Dedifferentiated amniotic fluid mesenchymal stem cell (primary cell): ENCODE data around the gene CPNE7.

Experiments
- DNase-seq: peaks from one replicate; pipeline ENCODE4 v3.0.0-alpha.2; 2016; ENCODE audit errors: extremely low spot score

The CPNE7 gene

DNA sequence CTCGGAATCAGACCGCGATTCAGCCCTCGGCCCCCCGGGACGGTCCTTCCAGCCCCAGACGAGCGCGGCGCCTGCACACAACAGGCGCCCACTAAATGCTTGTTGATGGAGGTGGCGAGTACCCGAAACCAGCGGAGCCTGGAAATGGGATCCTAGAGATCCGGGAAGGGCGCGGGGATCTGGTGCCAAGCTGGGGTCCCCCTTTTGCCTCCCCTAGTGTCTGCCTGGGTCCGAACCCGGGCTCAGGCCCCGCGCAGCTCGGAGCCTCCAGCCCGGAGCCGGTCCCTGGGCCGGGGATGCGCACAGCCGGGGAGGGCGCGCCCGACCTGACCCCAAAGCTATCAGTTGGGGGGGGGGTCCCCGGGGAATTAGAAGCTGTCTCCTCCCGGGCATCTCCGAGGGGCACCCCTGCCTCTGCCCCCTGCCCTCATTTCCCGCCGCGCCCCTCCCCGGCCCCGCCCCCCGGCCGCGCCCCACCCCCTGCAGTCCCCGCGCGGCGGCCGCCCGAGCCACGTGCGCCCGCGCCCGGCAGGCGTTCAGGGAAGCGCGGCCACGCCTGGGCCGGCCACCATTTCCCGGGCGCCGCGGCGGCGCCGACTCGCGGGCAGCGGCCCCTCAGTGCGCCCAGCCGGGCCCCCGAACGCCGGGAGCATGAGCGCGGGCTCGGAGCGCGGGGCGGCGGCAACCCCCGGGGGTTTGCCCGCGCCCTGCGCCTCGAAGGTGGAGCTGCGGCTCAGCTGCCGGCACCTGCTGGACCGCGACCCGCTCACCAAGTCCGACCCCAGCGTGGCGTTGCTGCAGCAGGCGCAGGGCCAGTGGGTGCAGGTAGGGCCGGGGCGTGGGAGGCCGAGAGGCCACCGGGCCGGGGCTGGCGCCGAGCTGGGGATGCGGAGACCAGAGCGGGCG is at the start of gene CPNE7:
Gene CPNE7 (plus strand): TSS at position 512 of the 906 bp plus-strand sequence. CDS start 140 bp downstream, at position 652.
- no peak for DNase-seq

DNA sequence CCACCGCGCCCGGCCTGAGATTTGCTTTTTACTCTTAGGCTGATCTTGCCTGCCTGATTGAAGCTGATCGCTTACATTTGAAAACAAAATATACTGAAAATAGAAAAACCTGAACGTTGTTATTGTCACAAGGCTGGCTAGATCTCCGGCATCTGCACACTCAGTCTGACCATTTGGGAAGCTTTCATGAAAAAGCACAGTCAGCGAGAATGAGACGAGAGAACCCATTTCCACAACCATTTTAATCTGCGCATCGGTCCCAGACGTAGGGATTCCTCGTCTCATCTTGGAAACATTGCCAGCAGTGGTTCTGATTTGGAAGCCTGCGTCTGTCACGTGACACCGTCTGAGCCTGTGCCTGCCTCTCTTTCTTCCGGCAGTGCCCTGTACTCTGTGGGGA is 46.5 kb upstream of the CPNE7 start:
- no peak for DNase-seq

DNA sequence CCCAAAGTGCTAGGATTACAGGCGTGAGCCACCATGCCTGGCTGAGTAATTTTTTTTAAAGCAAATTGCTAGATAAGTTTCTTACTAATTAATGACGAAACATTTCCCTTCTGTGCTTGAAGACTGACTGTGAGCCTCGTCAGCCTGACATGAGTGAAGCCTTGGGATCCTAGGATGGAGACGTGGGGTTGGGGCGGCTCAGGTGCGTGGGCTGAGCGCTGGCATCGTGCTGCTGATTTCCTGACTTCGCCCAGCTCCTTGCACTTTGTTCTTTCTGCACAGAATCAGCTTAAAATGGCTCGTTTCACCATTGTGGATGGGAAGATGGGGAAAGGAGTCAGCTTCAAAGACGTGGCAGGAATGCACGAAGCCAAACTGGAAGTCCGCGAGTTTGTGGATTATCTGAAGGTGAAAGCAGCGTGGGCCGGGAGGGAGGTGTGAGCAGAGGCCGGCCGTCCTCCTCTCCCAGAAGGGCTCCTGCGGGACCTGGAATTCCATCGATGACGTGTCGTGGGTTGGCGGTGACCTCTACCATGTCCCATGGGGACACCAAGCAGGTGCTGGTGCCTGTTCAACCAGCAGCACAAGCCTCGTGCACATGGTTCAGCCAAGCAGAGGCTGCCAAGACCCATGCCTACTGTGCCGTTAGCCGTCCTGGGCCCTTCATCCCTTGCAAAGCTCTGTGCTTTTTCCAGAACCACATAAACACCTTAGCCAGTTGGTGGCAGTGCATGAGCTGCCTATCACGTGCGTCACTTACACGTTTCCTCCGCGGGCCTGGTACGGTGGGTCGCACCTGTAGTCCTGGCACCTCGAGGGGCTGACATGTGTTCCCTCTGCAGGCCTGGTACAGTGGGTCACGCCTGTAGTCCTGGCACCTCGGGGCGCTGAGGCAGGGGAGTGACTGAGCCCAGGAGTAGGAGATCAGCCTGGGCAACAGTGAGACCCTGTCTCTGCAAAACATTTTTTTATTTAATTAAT is 44.9 kb upstream of the CPNE7 start:
- no peak for DNase-seq

DNA sequence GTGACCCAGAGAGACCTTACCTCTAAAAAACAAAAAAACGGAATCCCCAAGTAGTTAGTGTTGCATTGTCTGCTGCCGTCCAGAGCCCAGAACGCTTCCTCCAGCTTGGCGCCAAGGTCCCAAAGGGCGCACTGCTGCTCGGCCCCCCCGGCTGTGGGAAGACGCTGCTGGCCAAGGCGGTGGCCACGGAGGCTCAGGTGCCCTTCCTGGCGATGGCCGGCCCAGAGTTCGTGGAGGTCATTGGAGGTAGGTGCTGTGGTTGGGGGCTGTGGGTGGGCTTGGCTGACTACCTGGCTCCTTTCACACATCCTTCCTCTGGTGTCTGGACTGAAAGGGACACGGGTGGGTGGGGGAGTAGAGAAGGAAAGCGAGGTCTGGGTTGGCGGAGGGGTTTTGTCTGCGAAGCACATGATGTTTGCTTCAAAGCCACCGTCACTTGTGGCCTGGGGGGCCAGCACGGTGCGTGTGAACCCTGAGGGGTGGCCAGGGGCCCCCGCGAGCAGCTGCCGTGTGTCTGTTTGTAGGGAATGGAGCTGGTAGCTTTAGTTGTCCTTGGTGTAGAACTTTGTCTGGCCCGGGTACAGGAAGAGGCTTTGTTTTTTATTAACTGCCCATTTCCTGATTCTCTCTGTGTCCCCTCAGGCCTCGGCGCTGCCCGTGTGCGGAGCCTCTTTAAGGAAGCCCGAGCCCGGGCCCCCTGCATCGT is 43.6 kb upstream of the CPNE7 start:
- DNase-seq: no peak

- DNase-seq: no peak
Observed at GRCh38 chr16:89534252-89534756, 41.3 kb upstream of the CPNE7 start.

DNA sequence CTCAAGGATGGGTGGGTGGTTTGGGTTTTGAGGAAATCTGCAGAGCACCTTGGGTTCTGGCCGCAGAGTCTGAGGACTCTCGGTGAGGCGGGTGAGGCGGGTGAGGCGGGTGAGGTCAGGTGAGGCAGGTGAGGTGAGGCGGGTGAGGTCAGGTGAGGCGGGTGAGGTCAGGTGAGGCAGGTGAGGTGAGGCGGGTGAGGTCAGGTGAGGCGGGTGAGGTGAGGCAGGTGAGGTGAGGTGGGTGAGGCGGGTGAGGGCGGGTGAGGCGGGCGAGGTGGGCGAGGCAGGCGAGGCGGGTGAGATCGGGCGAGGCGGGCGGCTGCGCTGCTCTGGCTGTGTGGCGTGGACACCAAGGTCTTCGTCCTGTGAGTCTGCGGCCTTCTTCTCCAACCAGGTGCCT is 39.2 kb upstream of the CPNE7 start:
- DNase-seq: no peak

DNA sequence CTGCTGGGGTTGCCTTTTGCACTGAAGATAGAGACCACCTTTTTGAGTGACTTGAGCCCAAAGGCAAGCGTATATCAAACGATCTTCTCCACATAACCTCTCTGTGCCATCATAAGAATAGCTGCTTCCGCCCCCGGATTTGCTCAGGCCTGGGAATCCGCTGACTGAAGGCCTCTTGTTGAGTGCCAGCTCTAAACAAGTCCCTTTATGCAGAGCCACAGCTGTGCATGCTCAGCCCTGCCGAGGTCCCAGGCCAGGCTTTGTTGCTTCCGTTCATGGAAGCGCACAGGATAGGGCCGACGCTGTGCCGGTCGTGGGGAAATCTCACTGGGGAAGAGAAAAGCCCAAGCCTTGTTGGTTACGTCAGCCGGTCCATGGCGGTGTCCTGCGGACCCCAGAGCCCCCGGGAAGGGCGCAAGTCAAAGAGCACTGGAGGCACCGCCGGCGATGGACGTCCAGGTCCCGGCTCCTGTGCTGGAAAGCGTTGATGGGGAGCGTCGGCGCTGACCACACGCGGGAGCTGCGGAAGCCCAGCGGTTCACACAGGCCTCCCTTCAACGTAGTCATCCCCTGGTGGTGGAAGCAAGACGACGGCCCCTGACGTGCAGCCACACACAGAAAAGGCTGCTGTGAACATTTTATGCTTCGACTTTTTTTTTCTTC is 38.5 kb upstream of the CPNE7 start:
- no peak for DNase-seq

GRCh38 chr16:89537549-89537925 is 38.0 kb upstream of the CPNE7 start:
- no peak for DNase-seq

GRCh38 chr16:89538286-89538685 is 37.3 kb upstream of the CPNE7 start:
- no peak for DNase-seq

DNA sequence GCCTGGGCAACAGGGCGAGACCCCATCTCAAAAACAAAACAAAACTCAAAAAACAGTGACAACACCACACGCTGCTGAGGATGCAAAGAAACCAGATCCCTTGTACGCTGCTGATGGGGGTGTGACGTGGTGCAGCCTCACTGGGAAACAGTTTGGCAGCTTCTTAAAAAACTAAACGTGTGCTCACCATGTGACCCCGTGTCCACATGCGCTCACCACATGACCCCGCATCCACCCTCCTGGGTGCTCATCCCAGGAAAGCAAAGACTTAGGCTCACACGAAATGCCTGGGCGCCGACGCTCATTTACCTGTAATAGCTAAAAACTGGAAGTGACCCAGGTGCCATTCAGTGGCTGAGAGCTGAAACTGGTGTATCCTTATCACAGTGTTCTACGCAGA is 35.0 kb upstream of the CPNE7 start:
- DNase-seq: no peak

DNA sequence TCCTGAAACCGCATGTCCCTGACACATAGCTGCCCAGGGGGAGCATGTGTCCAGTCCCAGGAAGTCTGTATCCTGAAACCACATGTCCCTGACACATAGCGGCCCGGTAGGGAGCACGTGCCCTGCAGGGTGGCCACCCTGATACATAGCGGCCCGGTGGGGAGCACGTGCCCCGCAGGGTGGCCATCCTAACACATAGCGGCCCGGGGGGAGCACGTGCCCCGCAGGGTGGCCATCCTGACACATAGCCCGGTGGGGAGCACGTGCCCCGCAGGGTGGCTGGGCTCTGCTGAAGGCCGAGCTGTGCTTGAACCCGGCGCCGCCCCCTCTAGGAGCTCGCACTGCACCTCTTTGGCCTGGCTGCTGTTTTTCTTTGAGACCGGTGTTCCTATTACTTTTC is 33.8 kb upstream of the CPNE7 start:
- DNase-seq: no peak

- DNase-seq: no peak
Observed at GRCh38 chr16:89544113-89544512, 31.4 kb upstream of the CPNE7 start.

- no peak for DNase-seq
Observed at GRCh38 chr16:89544713-89545043, 30.9 kb upstream of the CPNE7 start.

DNA sequence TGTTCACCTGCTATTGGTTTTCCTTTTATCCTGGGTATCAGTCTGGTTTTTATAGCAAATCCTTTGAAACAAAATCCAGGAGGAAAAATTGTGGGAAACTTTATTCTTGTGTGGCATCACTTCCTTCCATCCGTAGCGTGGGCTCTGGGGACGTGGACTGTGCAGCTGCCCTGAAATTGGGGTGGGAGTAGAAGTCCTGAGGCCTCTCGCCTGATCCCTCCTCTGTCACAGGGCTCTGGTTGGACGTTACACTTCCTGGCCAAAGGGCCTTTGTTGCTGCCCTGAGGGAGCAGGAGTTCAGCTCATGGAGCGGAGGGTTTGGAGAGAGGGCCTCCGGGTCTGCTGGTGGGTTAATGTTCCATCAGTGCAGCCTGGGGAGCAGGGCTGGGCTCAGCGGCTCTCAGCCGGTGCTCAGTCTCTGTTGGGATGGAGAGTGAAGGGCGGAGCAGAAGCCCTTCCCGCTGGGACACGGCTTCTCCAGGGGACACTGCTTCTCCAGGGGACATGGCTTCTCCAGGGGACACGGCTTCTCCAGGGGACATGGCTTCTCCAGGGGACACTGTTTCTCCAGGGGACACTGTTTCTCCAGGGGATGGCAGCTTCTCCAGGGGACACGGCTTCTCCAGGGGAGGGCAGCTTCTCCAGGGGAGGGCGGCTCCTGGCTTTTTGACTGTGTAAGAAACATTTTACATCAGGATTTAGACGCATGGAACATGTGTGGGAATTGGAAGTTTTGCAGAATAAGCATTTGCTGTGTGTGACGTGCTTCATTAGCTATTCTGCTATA is 30.3 kb upstream of the CPNE7 start:
- DNase-seq: no peak

DNA sequence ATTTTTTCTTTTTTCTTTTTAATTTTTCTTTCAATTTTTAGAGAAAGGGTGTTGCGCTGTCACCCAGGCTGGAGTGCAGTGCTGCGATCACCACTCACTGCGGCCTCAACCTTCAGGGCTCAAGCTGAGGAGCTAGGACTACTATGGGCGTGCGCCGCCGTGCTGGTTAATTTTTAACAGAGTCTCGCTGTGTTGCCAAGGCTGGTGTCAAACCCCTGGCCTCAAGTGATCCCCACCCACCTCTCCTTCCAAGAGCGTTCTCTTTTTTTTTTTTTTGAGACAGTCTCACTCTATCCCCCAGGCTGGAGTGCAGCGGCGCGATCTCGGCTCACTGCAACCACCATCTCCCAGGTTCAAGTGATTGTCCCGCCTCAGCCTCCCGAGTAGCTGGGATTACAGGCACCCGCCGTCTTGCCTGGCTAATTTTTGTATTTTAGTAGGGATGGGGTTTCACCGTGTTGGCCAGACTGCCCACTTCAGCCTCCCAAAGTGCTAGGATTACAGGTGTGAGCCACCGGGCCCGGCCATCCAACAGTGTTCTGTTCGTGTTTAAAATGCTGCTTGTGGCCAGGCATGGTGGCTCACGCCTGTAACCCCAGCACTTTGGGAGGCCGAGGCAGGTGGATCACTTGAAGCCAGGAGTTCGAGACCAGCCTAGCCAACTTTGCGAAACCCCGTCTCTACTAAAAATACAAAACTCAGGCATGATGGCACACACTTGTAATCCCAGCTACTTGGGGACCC is 29.6 kb upstream of the CPNE7 start:
- DNase-seq: no peak

DNA sequence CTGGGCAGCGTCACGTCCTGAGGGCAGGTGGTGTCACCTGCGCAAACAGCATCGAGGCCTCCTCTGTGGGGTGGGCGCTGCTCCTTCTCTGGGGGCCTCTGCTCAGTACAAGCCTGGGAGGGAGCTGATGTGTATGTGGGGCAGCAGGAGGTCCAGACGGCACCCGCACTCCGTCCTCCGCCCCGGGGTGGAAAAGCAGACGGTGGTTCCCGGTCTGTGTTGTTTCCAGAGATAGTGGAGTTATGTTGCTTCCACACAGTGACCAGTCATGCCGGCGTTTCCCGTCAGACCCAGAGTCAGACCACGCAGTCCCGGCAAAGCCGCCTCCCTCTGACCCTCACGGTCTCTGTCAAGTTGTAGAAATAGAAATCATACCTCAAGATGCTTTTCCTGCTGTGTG is 28.8 kb upstream of the CPNE7 start:
- no peak for DNase-seq

DNA sequence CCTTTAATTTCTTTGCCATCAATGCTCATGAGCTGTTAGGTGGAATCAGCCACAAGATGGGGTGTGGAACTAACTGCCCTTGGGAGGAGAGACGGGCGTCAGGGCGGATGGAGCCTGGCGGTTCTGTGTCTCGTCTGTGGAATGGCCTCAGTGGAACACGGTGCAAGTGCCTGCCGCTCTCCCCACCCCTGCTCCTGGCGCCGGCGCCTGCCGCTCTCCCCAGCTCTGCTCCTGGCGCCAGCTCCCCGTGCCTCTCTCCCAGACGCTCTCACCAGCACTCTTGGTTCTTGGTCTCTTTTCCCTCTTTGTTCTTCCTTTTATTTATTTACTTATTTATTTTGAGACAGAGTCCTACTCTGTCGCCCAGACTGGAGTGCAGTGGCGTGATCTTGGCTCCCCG is 28.3 kb upstream of the CPNE7 start:
- DNase-seq: no peak

DNA sequence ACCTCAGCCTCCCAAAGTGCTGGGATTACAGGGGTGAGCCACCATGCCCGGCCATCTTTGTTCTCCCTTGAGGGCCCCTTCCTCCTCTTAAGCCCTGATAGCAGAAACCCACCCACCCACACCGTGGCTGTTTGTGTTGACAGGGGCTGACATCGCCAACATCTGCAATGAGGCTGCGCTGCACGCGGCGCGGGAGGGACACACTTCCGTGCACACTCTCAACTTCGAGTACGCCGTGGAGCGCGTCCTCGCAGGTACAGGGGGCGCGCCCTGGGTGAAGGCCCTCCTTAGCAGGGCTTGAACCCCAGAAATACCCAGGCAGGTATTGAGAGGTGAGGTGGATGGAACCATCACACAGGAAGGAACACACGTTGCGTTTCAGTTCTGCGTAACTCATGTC is 27.7 kb upstream of the CPNE7 start:
- no peak for DNase-seq

DNA sequence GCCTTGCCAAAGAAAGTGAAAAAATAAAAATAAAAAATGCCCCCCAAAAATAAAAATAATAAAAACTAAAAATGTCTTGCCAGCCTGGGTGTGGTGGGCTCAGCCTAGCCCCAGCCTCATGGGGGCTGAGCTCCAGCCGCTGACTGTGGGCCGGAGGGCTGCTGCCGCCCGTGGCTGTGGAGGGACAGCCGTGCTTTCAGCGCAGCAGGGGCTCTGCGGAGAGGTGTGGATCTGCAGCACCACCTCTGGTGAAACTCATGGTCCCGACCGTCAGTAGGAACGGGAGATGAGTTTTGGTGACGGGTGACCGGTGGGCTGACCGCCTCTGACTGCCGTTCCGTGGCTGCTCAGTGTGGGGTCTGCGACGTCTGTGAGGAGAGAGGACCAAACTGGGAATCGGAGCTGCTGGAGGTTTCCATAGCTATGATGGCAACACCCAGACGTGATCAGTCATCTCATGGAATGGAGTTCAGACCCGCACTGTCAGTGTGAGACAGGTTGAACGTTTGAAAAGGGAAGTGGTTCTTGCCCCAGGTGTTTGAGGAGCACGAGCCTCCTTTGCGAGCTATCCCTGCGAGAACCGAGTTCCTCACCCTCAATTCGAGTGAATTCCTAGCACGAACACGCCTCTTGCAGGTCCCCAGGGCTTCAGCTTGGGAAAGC is 27.1 kb upstream of the CPNE7 start:
- DNase-seq: no peak
